GM21786 (cell line): ENCODE measurements around the gene AMBP.

Experiments used
- ATAC-seq: cut with Tn5 transposase; IDR thresholded peaks from one replicate; pipeline ENCODE4 v1.9.1; 2021; ENCODE audit not compliant: unreplicated experiment

AMBP gene

GRCh38 chr9:114076237-114077161, 1.6 kb downstream of the AMBP start:
- ATAC-seq: no peak

- no peak for ATAC-seq
Observed at GRCh38 chr9:114075602-114076001, 2.5 kb downstream of the AMBP start.

DNA sequence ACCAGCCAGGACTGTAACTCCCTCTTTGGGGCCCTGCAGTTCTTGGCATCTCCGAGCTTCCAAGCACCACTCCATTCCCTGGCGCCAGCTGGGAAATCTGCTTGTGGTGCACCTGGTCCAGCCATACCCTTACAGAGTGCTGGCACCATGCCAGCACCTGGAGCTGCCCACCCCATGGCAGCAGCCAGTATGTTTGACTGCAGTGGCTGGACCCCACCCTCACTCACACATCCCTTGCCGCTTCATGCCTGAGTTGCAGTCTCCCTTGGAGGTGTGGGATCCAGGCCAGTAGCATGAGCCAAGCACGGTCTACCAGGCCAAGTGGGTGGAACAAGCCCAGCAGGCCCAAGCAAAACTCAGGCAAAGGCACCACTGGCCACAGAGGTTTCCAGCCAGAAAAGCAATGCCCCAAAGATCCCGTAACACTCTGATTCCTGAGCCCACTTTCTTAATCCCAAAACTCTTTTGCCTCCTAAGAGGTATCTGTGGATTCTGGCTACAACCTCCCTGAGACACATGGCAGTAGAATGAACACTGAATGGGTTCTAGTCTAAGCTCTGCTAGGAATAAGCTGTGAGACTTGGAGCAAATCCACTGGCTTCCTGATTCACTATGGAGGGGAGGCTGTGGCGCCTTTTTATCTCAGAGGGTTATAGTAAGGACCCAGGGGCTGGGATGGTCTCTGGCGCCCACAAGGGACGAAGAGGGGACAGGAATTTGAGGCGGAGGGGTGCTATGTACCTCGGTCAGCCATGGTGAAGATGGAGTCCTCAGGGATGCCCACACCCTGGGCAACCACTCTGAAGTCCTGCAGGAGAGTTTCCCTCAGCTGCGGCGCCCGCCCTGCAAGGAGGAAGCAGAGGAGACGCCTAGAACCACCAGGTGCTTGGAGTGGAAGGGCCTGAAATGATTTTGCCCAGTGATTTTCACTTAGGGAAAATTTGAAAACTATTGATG, 5.6 kb downstream of the AMBP start:
- no peak for ATAC-seq

- no peak for ATAC-seq
Observed at GRCh38 chr9:114071197-114071795, 6.8 kb downstream of the AMBP start.

DNA sequence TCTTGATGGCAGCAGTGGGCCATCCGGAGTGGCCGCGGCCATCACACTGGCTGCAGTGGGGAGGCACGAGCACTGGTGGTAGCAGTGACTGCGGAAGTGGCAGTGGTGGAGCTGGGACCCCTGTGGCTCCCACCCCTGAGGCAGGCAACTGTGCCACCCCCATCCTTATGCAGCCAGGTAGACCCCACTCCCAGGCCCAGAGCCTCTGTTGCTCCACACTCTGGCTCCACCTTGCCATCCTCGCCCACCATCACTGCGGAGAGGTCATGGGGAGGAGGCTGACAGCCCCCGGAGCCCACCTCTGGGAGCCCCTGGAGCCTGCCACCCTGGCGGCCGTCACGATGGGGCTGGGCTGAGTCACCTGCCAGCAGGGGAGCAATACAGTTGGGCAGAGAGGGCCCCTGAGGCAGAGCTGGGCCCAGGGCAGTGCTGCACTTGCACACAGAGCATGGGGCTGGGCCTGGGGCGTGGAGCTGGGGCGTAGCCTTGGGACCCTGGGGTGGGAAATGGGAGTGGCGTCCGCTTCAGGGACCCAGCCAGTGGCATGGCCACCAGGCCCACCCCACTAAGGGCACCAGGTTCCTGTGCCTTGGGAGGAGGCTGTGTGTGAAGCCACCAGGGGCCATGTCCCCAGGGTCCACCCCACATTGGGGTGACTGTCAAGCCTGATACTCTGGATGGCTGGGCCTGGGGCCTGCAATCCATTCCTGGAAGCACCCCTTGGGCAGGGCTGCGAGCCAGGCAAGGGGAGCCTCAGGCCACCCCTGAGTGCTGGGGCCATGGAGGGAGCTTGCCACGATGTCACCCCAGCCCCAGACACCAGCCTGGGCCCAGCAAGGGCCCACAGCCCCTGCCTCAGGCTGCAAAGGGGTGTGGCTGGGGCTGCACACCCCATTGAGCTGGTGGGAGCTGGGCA, 7.7 kb downstream of the AMBP start:
- no peak for ATAC-seq

DNA sequence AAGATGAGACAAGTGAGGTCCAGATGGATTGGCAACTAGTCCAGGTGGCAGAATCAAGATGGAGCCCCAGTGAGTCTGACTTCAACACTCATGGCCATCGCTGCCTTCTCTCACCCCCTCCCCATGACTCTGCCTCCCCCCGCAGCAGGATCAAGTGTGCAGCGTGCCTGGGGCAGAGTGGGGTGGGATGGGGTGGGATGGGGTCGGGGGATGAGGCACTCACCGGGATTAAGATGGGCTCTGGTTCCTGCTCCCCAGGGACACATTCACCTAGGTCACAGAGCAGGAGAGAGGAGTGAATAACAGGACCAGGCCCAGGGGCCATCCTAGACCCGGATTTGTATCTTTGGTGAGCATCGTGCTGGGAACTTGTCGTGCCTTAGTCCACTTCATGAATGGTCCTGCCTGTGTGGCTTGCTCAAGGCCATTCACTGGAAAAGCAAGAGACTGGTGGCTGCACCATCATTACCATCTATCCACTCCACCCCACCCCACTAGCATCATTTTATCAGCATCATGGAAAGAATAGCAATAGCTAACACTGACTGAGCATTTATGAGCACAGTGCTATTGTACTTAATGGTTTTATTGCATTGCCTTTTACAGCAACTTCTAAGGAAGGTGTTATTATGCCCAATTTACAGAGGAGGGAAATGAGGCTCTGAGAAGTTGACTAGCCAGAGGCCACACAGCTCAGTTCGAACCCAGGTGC, 8.5 kb downstream of the AMBP start:
- ATAC-seq: no peak

- no peak for ATAC-seq
Observed at GRCh38 chr9:114065304-114065703, 12.8 kb downstream of the AMBP start.

DNA sequence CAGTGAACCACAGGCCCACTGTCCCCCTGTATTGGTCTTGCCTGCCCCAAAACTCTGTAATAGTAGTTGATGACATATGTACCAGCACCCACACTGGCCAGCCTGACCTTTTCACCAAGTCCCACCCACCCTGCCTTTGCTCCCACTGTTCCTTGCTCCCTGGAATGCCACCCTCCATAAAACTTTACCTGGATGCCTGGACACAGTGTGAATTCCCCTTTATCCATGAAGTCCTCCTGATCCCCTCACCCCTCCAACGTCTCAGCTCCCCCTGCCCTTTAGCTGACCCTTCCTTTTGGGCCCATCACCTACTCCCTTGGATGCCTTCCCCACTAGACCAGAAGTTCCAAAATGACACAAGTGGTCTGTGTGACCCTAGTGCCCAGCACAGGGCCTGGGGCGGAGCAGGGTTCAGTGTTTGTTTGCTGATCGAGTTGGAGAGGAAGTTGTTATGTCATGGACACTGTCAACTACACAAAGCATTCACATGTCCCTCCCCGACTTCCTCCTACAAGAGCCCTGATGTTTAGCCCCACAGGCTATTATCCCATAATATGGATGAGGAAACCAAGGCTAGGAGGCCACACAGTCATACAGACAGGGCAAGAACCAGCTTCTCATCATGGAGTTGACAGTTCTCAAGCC, 16.1 kb downstream of the AMBP start:
- no peak for ATAC-seq

GRCh38 chr9:114061292-114061691, 16.8 kb downstream of the AMBP start:
- ATAC-seq: no peak

GRCh38 chr9:114060711-114061110, 17.4 kb downstream of the AMBP start:
- ATAC-seq: no peak

DNA sequence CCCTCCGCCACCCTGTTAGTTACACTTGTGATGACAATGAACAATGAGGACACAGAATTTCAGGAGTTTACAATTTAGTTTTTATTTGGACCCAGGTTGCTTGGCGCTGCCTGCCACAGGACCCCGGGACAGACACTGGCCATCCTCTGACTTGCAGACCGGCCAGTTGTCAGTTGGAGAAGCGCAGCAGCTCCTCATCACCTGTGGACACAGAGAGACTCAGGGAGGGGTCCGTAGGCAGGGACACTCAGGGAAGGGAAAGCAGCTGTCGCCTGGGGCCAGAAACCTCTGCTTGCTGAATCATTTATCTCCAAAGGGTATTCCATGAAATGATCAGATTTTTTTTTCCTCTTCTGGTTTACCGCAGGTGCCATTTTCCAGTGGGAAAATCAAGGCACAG, 18.0 kb downstream of the AMBP start:
- no peak for ATAC-seq

- no peak for ATAC-seq
Observed at GRCh38 chr9:114059047-114059803, 18.9 kb downstream of the AMBP start.

DNA sequence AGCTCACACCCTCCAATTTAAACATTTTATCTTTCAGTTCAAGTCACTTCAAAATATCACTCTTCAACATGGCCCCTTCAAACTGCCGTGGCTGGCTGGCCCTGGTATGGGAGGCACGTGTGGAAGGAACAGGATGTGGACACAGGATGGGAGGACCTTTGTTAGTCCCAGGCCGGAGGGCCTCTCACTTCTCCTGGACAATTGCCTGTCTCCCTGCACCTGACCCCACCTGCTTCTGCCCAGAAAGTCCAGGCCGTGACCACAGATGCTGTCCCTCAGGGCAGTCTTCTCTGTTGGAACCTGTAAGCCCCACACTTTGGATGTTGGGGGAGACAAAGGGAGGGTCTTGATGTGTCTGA, 19.4 kb downstream of the AMBP start:
- no peak for ATAC-seq

DNA sequence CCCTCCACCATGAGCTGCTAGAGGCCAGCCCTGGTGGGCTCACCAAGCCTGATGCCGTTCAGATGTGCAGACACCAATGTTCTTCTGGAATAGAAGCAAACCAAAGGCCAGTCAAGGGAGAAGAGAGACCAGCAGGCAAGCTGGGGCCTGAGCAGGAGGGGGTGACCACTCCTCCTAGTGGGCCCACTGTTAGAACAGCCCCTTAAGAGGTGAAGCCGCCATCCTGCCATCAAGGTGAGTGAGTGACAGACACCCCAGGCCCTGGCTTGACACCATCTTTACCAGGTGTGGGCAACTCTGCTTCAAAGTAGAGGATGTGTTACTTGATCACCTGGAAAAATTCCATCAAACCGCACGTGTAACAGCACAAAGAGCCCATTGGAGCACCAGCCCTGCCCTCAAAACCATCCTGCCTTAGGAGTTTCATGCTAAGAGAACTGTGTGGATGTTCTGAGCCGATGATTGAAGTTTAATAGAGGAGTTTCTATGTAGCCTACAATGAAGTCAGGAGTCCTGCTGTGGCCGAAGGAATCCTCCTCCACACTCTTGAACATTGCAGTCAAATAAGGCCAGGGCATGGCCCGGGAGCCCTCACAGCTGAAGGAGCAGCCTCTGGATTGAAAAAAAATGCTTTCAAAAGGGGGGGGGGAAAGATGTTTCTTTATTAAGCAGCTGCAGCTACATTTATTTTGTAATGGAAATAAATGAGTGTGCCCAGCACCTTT, 20.8 kb downstream of the AMBP start:
- ATAC-seq: no peak

DNA sequence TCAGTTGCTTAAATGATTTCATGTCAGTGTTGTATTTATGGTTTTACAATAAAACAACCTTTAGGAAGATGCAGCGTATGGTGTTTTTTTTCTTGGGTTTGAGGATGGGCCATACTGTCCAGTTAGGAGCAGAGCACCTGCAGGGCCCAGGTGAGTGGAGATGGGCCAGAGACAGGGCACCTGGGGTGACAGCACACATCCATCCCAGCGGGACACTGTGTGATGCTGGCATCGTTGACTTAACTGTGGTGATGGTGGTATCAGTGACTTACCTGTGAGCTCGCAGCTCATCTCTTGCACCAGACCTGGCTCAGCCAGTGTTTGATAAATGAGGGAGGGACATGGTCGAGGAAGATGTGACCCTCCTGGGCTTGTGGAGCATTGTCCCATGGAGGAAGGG, 21.6 kb downstream of the AMBP start:
- no peak for ATAC-seq

GRCh38 chr9:114055894-114056293, 22.2 kb downstream of the AMBP start:
- ATAC-seq: no peak

- ATAC-seq: no peak
Observed at GRCh38 chr9:114055061-114055460, 23.0 kb downstream of the AMBP start.

DNA sequence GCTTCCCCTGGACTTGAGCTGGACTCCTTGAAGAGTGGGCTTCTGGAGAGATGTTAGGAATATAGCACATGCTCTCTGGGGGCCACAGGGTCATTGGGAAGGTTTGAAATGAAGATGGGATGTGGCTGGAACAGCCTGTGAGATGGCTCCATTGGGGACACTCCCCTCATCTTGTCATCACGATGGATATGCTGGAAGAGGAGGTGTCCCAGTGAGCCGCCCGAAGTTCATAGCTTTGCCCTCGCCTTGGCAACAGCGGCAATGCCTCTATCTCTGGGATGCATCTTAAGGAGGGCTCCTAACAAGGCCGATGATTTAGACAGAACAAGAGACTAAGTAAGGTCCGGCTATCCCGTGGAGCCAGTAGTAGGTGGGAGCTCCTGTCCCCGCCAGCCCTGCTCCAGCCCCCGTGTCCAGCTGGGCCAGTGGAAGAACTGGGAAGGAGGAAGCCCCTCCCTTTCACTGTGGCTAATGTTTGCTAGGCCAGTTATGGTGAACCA, 23.9 kb downstream of the AMBP start:
- no peak for ATAC-seq
